WI38 (cell line): ENCODE results near the gene LMF1.
"Not testable (repeated sequence)": the region's sequence is repeated elsewhere in the genome, so short reads cannot be mapped to it uniquely, and the experiment has no call there.

ENCODE experiments used
- H3K4me3 ChIP-seq: 2 replicates; pipeline ENCODE4 v1.5.1; 2011; ENCODE audit warnings: low read depth, mild to moderate bottlenecking, control low read depth, low read length
- CTCF ChIP-seq: IDR thresholded peaks from 2 replicates; pipeline ENCODE4 v1.5.1; 2012; ENCODE audit warnings: low read depth, mild to moderate bottlenecking, control low read depth, low read length

LMF1 gene

DNA sequence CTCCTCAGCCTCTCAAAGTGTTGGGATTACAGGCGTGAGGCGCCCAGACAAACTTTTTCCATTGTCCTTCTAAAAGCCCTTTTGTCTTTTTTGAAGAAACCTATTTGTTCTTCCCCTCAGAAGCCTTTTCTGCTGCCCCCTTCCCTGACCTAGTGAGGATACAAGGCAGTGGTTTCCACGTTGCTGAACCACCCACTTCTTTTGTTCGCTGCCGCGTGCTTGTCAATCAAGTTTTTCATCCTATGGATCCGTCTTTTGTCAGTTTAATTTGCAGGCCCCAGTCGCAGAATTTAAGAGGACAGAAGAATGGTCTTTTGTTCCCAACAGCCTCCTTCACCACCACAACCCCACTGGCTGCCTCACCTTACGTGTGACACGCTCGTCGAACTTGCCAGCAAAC, 150.0 kb downstream of the LMF1 start:
- H3K4me3 ChIP-seq: no peak overlapping the region
- TF ChIP-seq CTCF: no peak

GRCh38 chr16:820044-820408, 150.8 kb downstream of the LMF1 start:
- H3K4me3 ChIP-seq: not testable (repeated sequence)

GRCh38 chr16:819336-820043, 151.3 kb downstream of the LMF1 start:
- no peak for TF ChIP-seq CTCF

GRCh38 chr16:818592-818991, 152.2 kb downstream of the LMF1 start:
- no peak for TF ChIP-seq CTCF
- no peak overlapping the region for H3K4me3 ChIP-seq

More at GRCh38 chr16:819336-820043, 151.3 kb downstream of the LMF1 start:
- H3K4me3 ChIP-seq: no peak overlapping the region

- TF ChIP-seq CTCF: no peak
- no peak overlapping the region for H3K4me3 ChIP-seq
These were observed 152.7 kb downstream of the LMF1 start for GRCh38 chr16:818132-818531.

DNA sequence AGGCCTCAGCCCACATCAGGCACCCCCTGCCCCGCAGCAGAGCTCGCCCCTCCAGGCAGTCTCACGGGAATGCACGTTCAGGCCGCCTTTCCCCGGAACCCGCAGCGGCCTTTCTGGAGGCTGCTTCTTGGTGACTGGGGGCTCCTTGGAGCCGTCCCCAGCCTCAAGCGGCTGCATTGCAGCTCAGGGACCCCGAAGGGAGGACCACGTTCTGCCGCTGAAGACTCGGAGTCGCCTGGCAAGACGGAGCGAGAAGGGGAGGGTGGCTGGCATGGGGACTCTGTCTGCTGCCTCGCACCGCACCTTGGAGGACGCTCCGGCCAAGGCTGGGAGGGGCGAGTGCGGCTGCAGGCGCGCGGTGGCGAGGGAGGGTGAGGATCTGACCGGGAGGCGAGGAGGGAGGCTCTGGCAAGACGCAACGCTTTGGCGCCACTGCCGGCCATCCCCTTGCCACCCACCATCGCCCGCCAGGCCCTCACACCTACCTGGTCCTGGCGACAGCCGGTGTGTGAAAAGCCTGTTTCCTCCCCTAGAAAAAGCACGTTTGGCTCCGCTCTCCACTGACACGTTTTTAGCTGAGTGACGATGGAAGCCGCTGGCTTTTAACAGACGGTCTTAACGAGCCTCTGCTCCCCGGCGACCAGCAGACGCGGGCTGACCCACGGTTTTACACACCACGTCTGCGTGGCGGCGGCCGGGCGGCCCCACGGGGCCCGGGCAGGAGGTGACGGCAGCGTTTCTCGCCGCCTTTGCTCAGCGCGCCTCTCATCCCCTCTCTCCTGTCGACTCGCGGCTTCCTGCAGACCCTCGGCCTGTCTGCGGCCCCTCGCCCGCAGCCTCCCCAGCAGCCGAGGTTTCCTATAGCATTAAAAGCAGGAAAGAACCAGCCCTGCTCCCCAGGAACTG, 153.5 kb downstream of the LMF1 start:
- no peak overlapping the region for H3K4me3 ChIP-seq
- no peak for TF ChIP-seq CTCF

- no peak overlapping the region for H3K4me3 ChIP-seq
- no peak for TF ChIP-seq CTCF
These were observed 154.9 kb downstream of the LMF1 start for GRCh38 chr16:815861-816260.
